OCI-LY7 (cell line): ENCODE results near the gene ZCCHC14. TPM values are rescaled to one million over a fixed set of nuclear protein-coding genes. Genes with fewer than 3 reads are reported as not detected.
"Not testable (repeated sequence)": the region's sequence is repeated elsewhere in the genome, so short reads cannot be mapped to it uniquely, and the experiment has no call there.

Source experiments
- BruUV-seq: library from RNA; stranded (reverse); fragments of 400-500 nt; replicated peaks from 2 replicates; lab custom pipeline; 2021; lab: Mats Ljungman, UMichigan
- CTCF ChIA-PET: fragments of 300-600 bp; sonication (Branson Sonifier 250); formaldehyde crosslinking; loops from one replicate; lab custom pipeline; 2022; ENCODE audit warnings: antibody characterized with exemption; ENCODE audit not compliant: unreplicated experiment; lab: Charles Lee
- POLR2A ChIA-PET: fragments of 300-600 bp; sonication (Branson Sonifier 250); formaldehyde crosslinking; loops from one replicate; lab custom pipeline; 2022; ENCODE audit warnings: antibody characterized with exemption; lab: Charles Lee
- DNase-seq: peaks from one replicate; pipeline ENCODE4 v3.0.0-alpha.2; 2015; ENCODE audit warnings: low spot score
- H2AFZ ChIP-seq: fragments of 200-600 bp; sonication (generic), shearing (Covaris generic); 2 replicates; pipeline ENCODE4 v1.6.1; 2014; ENCODE audit warnings: mild to moderate bottlenecking, antibody characterized with exemption, low read length, moderate library complexity
- H3K27ac ChIP-seq: fragments of 200-600 bp; sonication (generic); 2 replicates; pipeline ENCODE4 v1.5.1; 2014; ENCODE audit warnings: mixed run types, low read depth, mild to moderate bottlenecking, moderate library complexity, low read length, inconsistent platforms; ENCODE audit not compliant: poor library complexity, severe bottlenecking
- H3K36me3 ChIP-seq: fragments of 200-600 bp; sonication (generic); 2 replicates; pipeline ENCODE4 v1.6.1; 2014; ENCODE audit warnings: mild to moderate bottlenecking, antibody characterized with exemption, low read length, moderate library complexity, mixed read lengths; ENCODE audit not compliant: insufficient read depth
- H3K4me1 ChIP-seq: fragments of 200-600 bp; sonication (generic); 2 replicates; pipeline ENCODE4 v1.5.1; 2014; ENCODE audit warnings: mild to moderate bottlenecking, low read length; ENCODE audit not compliant: insufficient read depth, poor library complexity, severe bottlenecking
- H3K4me2 ChIP-seq: fragments of 200-600 bp; sonication (generic); 2 replicates; pipeline ENCODE4 v1.6.1; 2014; ENCODE audit warnings: mild to moderate bottlenecking, low read length
- H3K4me3 ChIP-seq: fragments of 200-600 bp; sonication (generic); 2 replicates; pipeline ENCODE4 v1.5.1; 2014; ENCODE audit warnings: mild to moderate bottlenecking, low read depth, low read length; ENCODE audit not compliant: poor library complexity, severe bottlenecking
- H3K79me2 ChIP-seq: fragments of 200-600 bp; sonication (generic); 2 replicates; pipeline ENCODE4 v1.6.1; 2016; ENCODE audit warnings: low read depth, mild to moderate bottlenecking, low read length, moderate library complexity, mixed read lengths; ENCODE audit not compliant: insufficient read depth
- H3K9me2 ChIP-seq: fragments of 200-600 bp; sonication (generic); 2 replicates; pipeline ENCODE4 v1.6.1; 2016; ENCODE audit warnings: mild to moderate bottlenecking, low read length, mixed read lengths; ENCODE audit not compliant: insufficient read depth
- H3K9me3 ChIP-seq: fragments of 200-600 bp; sonication (generic); 2 replicates; pipeline ENCODE4 v1.6.1; 2014; ENCODE audit warnings: mild to moderate bottlenecking, mixed run types, low read length, mixed read lengths
- H4K20me1 ChIP-seq: fragments of 200-600 bp; sonication (generic); 2 replicates; pipeline ENCODE4 v1.6.1; 2014; ENCODE audit warnings: mild to moderate bottlenecking, antibody characterized with exemption, low read length, moderate library complexity, mixed read lengths; ENCODE audit not compliant: insufficient read depth
- EZH2phosphoT487 ChIP-seq: fragments of 200-600 bp; sonication (generic); IDR thresholded peaks from 2 replicates; pipeline ENCODE4 v1.6.1; 2018; ENCODE audit warnings: low read depth, borderline replicate concordance, mild to moderate bottlenecking, mixed run types, antibody characterized with exemption, low read length, moderate library complexity, mixed read lengths
- intact Hi-C: fragments of 100-400 bp; cut with micrococcal nuclease; formaldehyde crosslinking; loops from one replicate; pipeline ENCODE4 v1.10.0; 2022; ENCODE audit not compliant: unreplicated experiment
- total RNA-seq, 2 experiments: library from RNA; depleted of rRNA in 1 of 2; stranded (reverse); fragments of >200 nt in 1 of 2; shearing (Covaris generic) in 1 of 2; gene quantifications; 2 replicates each; pipeline ENCODE4 v1.2.3, GENCODE V29; 2014 to 2022
- TF ChIP-seq, protein P1 (sequence below): fragments of 200-600 bp; sonication (generic); conservative IDR thresholded peaks from 2 replicates; pipeline ENCODE4 v1.5.1; 2014; ENCODE audit warnings: mild to moderate bottlenecking, antibody characterized with exemption, low read length, moderate library complexity, mixed read lengths

ZCCHC14 gene
- total RNA-seq, 2 experiments from 2014 or later = 8.5 to 17.1 TPM

DNA sequence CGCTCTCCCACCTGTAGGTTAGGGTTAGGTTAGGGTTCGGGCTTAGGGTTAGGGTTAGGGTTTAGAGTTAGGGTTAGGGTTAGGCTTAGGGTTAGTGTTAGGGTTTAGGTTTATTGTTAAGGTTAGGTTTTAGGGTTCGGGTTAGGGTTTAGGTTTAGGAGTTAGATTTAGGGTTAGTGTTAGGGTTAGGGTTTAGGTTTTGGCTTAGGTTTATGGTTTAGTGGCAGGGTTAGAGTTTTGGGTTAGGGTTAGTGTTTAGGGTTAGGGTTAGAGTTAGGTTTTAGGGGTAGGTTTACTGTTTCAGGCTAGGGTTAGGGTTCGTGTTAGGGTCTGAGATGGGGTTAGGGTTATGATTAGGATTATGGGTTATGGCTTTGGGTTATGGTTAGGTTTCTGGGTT, 31.6 kb upstream of the ZCCHC14 start:
- Histone ChIP-seq H2AFZ (no peak overlapping the region), H3K9me3 (no peaks in the 10 kb centered on the region), H3K27ac (no peak overlapping the region), H3K4me2 (no peak overlapping the region), H3K4me3 (no peak overlapping the region), H3K79me2 (no peaks in the 10 kb centered on the region), H3K36me3 (no peaks in the 10 kb centered on the region), H4K20me1 (no peaks in the 10 kb centered on the region), H3K4me1 (no peaks in the 10 kb centered on the region), H3K9me2 (no peaks in the 10 kb centered on the region)
- no peak for TF ChIP-seq EZH2phosphoT487
- TF ChIP-seq, protein P1, sequence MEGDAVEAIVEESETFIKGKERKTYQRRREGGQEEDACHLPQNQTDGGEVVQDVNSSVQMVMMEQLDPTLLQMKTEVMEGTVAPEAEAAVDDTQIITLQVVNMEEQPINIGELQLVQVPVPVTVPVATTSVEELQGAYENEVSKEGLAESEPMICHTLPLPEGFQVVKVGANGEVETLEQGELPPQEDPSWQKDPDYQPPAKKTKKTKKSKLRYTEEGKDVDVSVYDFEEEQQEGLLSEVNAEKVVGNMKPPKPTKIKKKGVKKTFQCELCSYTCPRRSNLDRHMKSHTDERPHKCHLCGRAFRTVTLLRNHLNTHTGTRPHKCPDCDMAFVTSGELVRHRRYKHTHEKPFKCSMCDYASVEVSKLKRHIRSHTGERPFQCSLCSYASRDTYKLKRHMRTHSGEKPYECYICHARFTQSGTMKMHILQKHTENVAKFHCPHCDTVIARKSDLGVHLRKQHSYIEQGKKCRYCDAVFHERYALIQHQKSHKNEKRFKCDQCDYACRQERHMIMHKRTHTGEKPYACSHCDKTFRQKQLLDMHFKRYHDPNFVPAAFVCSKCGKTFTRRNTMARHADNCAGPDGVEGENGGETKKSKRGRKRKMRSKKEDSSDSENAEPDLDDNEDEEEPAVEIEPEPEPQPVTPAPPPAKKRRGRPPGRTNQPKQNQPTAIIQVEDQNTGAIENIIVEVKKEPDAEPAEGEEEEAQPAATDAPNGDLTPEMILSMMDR = no peak
- POLR2A ChIA-PET = no interaction called here
- intact Hi-C loops = no loop called here
- no peak for DNase-seq
- CTCF ChIA-PET = no interaction called here
- no TSS peak for BruUV-seq

GRCh38 chr16:87523605-87524004, 30.8 kb upstream of the ZCCHC14 start:
- DNase-seq, intact Hi-C loops, H3K9me2 ChIP-seq, H3K27ac ChIP-seq, H3K4me1 ChIP-seq, POLR2A ChIA-PET, H2AFZ ChIP-seq, H3K4me3 ChIP-seq, H3K9me3 ChIP-seq, BruUV-seq, H4K20me1 ChIP-seq, H3K79me2 ChIP-seq, H3K4me2 ChIP-seq, CTCF ChIA-PET, H3K36me3 ChIP-seq: not testable (repeated sequence)

DNA sequence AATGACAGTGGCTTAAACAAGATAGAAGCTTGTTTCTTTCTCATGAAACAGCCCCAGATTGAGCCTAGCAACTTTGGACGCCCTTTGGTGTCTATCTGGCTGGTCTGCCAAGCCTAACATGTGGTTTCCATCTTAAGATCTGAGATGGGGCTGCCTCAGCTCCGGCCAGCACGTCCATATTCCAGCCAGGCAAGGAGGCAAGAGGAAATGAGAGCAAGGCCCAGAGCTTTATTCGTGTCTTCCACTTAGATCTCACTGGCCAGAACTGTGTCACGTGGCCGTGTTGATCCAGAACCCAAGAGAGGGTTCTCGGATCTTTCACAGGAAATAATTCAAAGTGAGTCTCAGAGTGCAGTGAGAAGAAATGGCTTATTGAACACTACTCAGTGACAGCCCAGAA, 28.9 kb upstream of the ZCCHC14 start:
- H3K9me3 ChIP-seq, H3K4me2 ChIP-seq, H2AFZ ChIP-seq, H3K79me2 ChIP-seq, POLR2A ChIA-PET, H3K4me1 ChIP-seq, H3K9me2 ChIP-seq, DNase-seq, CTCF ChIA-PET, H3K36me3 ChIP-seq, intact Hi-C loops, BruUV-seq, H3K27ac ChIP-seq, H3K4me3 ChIP-seq, H4K20me1 ChIP-seq: not testable (repeated sequence)

- DNase-seq, H3K4me1 ChIP-seq, H3K79me2 ChIP-seq, H3K4me3 ChIP-seq, H3K9me3 ChIP-seq, H3K27ac ChIP-seq, H3K9me2 ChIP-seq, H4K20me1 ChIP-seq, H2AFZ ChIP-seq, H3K36me3 ChIP-seq, CTCF ChIA-PET, intact Hi-C loops, BruUV-seq, POLR2A ChIA-PET, H3K4me2 ChIP-seq: not testable (repeated sequence)
These were observed 26.3 kb upstream of the ZCCHC14 start for GRCh38 chr16:87519170-87519569.

DNA sequence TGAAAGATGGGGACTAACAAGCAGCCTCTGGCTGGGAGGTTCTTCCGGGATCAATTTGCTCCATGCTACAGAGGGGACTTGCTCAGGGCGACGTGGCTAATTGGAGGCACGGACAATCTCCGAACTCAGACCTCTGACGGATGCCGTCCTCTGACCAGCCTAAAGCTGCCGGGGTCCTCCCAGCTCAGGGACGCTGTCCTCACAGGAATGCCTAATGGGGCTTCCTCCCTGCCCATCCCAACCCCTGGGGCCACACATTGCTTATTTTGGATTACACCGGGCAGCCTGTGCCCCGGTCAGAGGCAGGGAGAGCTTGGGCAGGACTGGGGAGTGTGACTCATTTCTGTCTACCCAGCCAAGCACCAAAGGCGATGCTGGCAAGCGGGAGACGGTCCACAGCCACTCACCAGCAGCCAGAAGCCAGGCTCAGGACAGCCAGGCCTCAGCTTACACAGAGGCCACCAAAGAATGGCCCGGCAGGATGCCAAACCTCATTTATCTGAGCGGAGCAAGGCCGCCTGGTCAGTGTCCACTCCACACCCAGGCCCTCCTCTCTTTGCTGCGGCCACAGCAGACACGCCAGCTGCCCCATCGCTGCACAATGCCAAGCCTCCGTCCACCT, 25.7 kb upstream of the ZCCHC14 start:
- H3K4me3 ChIP-seq, H2AFZ ChIP-seq, POLR2A ChIA-PET, H3K27ac ChIP-seq, H3K79me2 ChIP-seq, H4K20me1 ChIP-seq, H3K36me3 ChIP-seq, H3K9me2 ChIP-seq, BruUV-seq, H3K4me1 ChIP-seq, intact Hi-C loops, H3K4me2 ChIP-seq, H3K9me3 ChIP-seq, CTCF ChIA-PET, DNase-seq: not testable (repeated sequence)
